ENCODE data around the gene PLGRKT.
"Not testable (repeated sequence)": the region's sequence is repeated elsewhere in the genome, so short reads cannot be mapped to it uniquely, and the experiment has no call there.

The PLGRKT gene

GRCh38 chr9:5446451-5447236 is 8.9 kb upstream of the PLGRKT start:
- peak overlapping the region; percentile 9 for H3K4me3 Mint-ChIP-seq
- peaks cover 8% of the 10 kb centered on the region for H3K9me3 Mint-ChIP-seq
- H3K27ac Mint-ChIP-seq, result peak overlapping the region; percentile 92
- H3K27me3 Mint-ChIP-seq, result no peaks in the 10 kb centered on the region
- ATAC-seq, result peak; percentile 26
- DNase-seq, result no peak
- H3K36me3 Mint-ChIP-seq (ENCODE audit: low read depth), result peaks cover 2% of the 10 kb centered on the region
- H3K4me1 Mint-ChIP-seq, result peaks cover 63% of the 10 kb centered on the region

- ATAC-seq (no peak), DNase-seq (no peak)
- peaks cover 61% of the 10 kb centered on the region for H3K4me1 Mint-ChIP-seq
- no peaks in the 10 kb centered on the region for H3K27me3 Mint-ChIP-seq
- H3K9me3 Mint-ChIP-seq, result peaks cover 8% of the 10 kb centered on the region
- no peak overlapping the region for H3K27ac Mint-ChIP-seq
- H3K4me3 Mint-ChIP-seq, result no peak overlapping the region
- no peaks in the 10 kb centered on the region for H3K36me3 Mint-ChIP-seq (ENCODE audit: low read depth)
These were observed 8.2 kb upstream of the PLGRKT start for GRCh38 chr9:5445886-5446285.

- ATAC-seq; H3K4me3 Mint-ChIP-seq; DNase-seq; H3K9me3 Mint-ChIP-seq; H3K27me3 Mint-ChIP-seq; H3K27ac Mint-ChIP-seq; H3K36me3 Mint-ChIP-seq (ENCODE audit: low read depth): not testable (repeated sequence)
- peaks cover 68% of the 10 kb centered on the region for H3K4me1 Mint-ChIP-seq
These were observed 7.4 kb upstream of the PLGRKT start for GRCh38 chr9:5445096-5445495.

GRCh38 chr9:5443850-5444249 is 6.1 kb upstream of the PLGRKT start:
- ATAC-seq, result no peak
- Mint-ChIP-seq H3K9me3 (peaks cover 8% of the 10 kb centered on the region), H3K36me3 (ENCODE audit: low read depth) (no peaks in the 10 kb centered on the region), H3K4me3 (no peak overlapping the region), H3K27me3 (no peaks in the 10 kb centered on the region), H3K27ac (peak overlapping the region; percentile 2), H3K4me1 (peaks cover 65% of the 10 kb centered on the region)
- no peak for DNase-seq

- peaks cover 63% of the 10 kb centered on the region for H3K4me1 Mint-ChIP-seq
- ATAC-seq (no peak), DNase-seq (peak; percentile 41)
- H3K9me3 Mint-ChIP-seq, result peaks cover 8% of the 10 kb centered on the region
- no peak overlapping the region for H3K27ac Mint-ChIP-seq
- no peaks in the 10 kb centered on the region for H3K27me3 Mint-ChIP-seq
- no peak overlapping the region for H3K4me3 Mint-ChIP-seq
- H3K36me3 Mint-ChIP-seq (ENCODE audit: low read depth), result no peaks in the 10 kb centered on the region
These were observed 4.8 kb upstream of the PLGRKT start for GRCh38 chr9:5442400-5443011.

GRCh38 chr9:5441043-5441442 is 3.3 kb upstream of the PLGRKT start:
- H3K27ac Mint-ChIP-seq, result no peak overlapping the region
- peaks cover 62% of the 10 kb centered on the region for H3K4me1 Mint-ChIP-seq
- no peaks in the 10 kb centered on the region for H3K27me3 Mint-ChIP-seq
- H3K9me3 Mint-ChIP-seq, result peaks cover 4% of the 10 kb centered on the region
- ATAC-seq, result peak; percentile 15
- H3K36me3 Mint-ChIP-seq (ENCODE audit: low read depth), result peaks cover 11% of the 10 kb centered on the region
- H3K4me3 Mint-ChIP-seq, result no peak overlapping the region
- DNase-seq, result no peak

- H3K36me3 Mint-ChIP-seq (ENCODE audit: low read depth), result peaks cover 14% of the 10 kb centered on the region
- ATAC-seq (no peak), DNase-seq (no peak)
- no peak overlapping the region for H3K4me3 Mint-ChIP-seq
- H3K4me1 Mint-ChIP-seq, result peaks cover 63% of the 10 kb centered on the region
- no peaks in the 10 kb centered on the region for H3K27me3 Mint-ChIP-seq
- no peak overlapping the region for H3K27ac Mint-ChIP-seq
- H3K9me3 Mint-ChIP-seq, result peaks cover 4% of the 10 kb centered on the region
These were observed 2.7 kb upstream of the PLGRKT start for GRCh38 chr9:5440426-5440825.

- Mint-ChIP-seq H3K36me3 (ENCODE audit: low read depth) (peaks cover 23% of the 10 kb centered on the region), H3K4me1 (peaks cover 61% of the 10 kb centered on the region), H3K9me3 (no peaks in the 10 kb centered on the region), H3K4me3 (peak overlapping the region; percentile 98), H3K27ac (peak overlapping the region; percentile 98), H3K27me3 (no peaks in the 10 kb centered on the region)
- ATAC-seq (peak; percentile 68), DNase-seq (peak; percentile 73)
These were observed 807 bp upstream of the PLGRKT start for GRCh38 chr9:5438301-5439162.

- Mint-ChIP-seq H3K27me3 (no peaks in the 10 kb centered on the region), H3K4me1 (peaks cover 58% of the 10 kb centered on the region), H3K27ac (peak overlapping the region; percentile 98), H3K9me3 (no peaks in the 10 kb centered on the region), H3K4me3 (peak overlapping the region; percentile 98), H3K36me3 (ENCODE audit: low read depth) (peaks cover 30% of the 10 kb centered on the region)
- DNase-seq (no peak), ATAC-seq (no peak)
These were observed 1.3 kb downstream of the PLGRKT start for GRCh38 chr9:5436441-5436840.

GRCh38 chr9:5435912-5436311 is 1.8 kb downstream of the PLGRKT start:
- ATAC-seq, result peak; percentile 5
- peak overlapping the region; percentile 98 for H3K4me3 Mint-ChIP-seq
- peaks cover 30% of the 10 kb centered on the region for H3K36me3 Mint-ChIP-seq (ENCODE audit: low read depth)

GRCh38 chr9:5433841-5434810 is 3.6 kb downstream of the PLGRKT start:
- H3K9me3 Mint-ChIP-seq, H3K4me3 Mint-ChIP-seq, H3K27me3 Mint-ChIP-seq, H3K27ac Mint-ChIP-seq, DNase-seq, ATAC-seq: not testable (repeated sequence)
- Mint-ChIP-seq H3K4me1 (peaks cover 38% of the 10 kb centered on the region), H3K36me3 (ENCODE audit: low read depth) (peaks cover 30% of the 10 kb centered on the region)

More at GRCh38 chr9:5435912-5436311, 1.8 kb downstream of the PLGRKT start:
- no peaks in the 10 kb centered on the region for H3K9me3 Mint-ChIP-seq
- peaks cover 53% of the 10 kb centered on the region for H3K4me1 Mint-ChIP-seq
- no peak for DNase-seq
- H3K27me3 Mint-ChIP-seq, result no peaks in the 10 kb centered on the region
- no peak overlapping the region for H3K27ac Mint-ChIP-seq

- ATAC-seq, H3K27me3 Mint-ChIP-seq, DNase-seq, H3K4me3 Mint-ChIP-seq, H3K27ac Mint-ChIP-seq, H3K9me3 Mint-ChIP-seq: not testable (repeated sequence)
- Mint-ChIP-seq H3K4me1 (peaks cover 30% of the 10 kb centered on the region), H3K36me3 (ENCODE audit: low read depth) (peaks cover 30% of the 10 kb centered on the region)
These were observed 4.4 kb downstream of the PLGRKT start for GRCh38 chr9:5433328-5433727.

GRCh38 chr9:5432890-5433289 is 4.8 kb downstream of the PLGRKT start:
- not testable (repeated sequence) for H3K4me3 Mint-ChIP-seq, H3K9me3 Mint-ChIP-seq

GRCh38 chr9:5430912-5431311 is 6.8 kb downstream of the PLGRKT start:
- H3K27ac Mint-ChIP-seq, result no peak overlapping the region
- no peaks in the 10 kb centered on the region for H3K27me3 Mint-ChIP-seq
- H3K4me1 Mint-ChIP-seq, result peaks cover 9% of the 10 kb centered on the region
- H3K36me3 Mint-ChIP-seq (ENCODE audit: low read depth), result peaks cover 19% of the 10 kb centered on the region
- no peak for DNase-seq
- no peaks in the 10 kb centered on the region for H3K9me3 Mint-ChIP-seq
- no peak for ATAC-seq
- H3K4me3 Mint-ChIP-seq, result no peak overlapping the region

More at GRCh38 chr9:5432890-5433289, 4.8 kb downstream of the PLGRKT start:
- Mint-ChIP-seq H3K4me1 (peaks cover 26% of the 10 kb centered on the region), H3K36me3 (ENCODE audit: low read depth) (peaks cover 30% of the 10 kb centered on the region)
- not testable (repeated sequence) for H3K27ac Mint-ChIP-seq, ATAC-seq, DNase-seq, H3K27me3 Mint-ChIP-seq

Measured in activated naive CD8-positive, alpha-beta T cell treated with anti-CD3 and anti-CD28 coated beads, Interleukin-2, amount 50 U/mL, for 24 hours (primary cell).